ENCODE results near the gene CFAP299. TPM values are rescaled to one million over a fixed set of nuclear protein-coding genes. Genes with fewer than 3 reads are reported as not detected.

CFAP299 gene
- total and polyA plus RNA-seq, 7 donors: 1.4 TPM; not detected in 6

DNA sequence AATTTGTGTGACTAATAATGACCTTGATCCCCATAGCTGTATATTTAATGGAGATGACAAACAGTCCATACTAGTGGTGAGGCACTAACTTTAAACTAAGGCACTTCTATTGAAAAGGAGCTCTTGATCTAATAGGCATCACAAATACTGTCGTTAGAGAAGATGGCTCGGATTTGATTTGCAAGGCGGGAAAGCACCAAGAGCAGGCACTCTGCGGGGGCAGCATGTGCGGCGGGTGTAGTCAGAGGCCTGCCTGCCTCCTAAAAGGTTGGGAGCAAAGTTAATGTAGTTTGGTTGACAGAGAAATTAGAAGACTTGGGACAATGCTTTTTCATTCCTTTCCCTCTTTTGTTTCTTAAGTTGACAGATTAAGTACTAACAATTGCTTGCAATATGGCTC is 278.8 kb downstream of the CFAP299 start:
- H3K27me3 ChIP-seq: no peaks in the 10 kb centered on the region
- H3K9me3 ChIP-seq: no peaks in the 10 kb centered on the region
- H3K36me3 ChIP-seq: no peaks in the 10 kb centered on the region
- TF ChIP-seq POLR2AphosphoS5 (IDR thresholded peaks at IDR 0.05) (no peak), POLR2A (IDR thresholded peaks at IDR 0.05) (no peak), CTCF (IDR thresholded peaks at IDR 0.05) (no peak), EP300 (IDR thresholded peaks at IDR 0.05) (no peak)
- no peak for DNase-seq
- H3K4me3 ChIP-seq: no peak overlapping the region
- H3K4me1 ChIP-seq: peaks cover 0 to 9% (median under 1%) of the 10 kb centered on the region in 4 donors
- intact Hi-C loops (cut with DNase I): loop anchor here (10.0 kb wide), 2 partner anchors 250 to 380 kb away; no protein-coding TSS in a partner anchor
- no peak overlapping the region for H3K27ac ChIP-seq
- 92 to 96% methylated on average over 6 of the region's 6 CpGs for WGBS, 2 donors

GRCh38 chr4:80615099-80615498 is 279.6 kb downstream of the CFAP299 start:
- Histone ChIP-seq H3K4me1 (peaks cover 0 to 4% (median 0%) of the 10 kb centered on the region in 4 donors), H3K9me3 (no peaks in the 10 kb centered on the region), H3K4me3 (no peak overlapping the region), H3K36me3 (no peaks in the 10 kb centered on the region), H3K27ac (no peak overlapping the region), H3K27me3 (no peaks in the 10 kb centered on the region)
- no peak for TF ChIP-seq POLR2AphosphoS5 (IDR thresholded peaks at IDR 0.05)
- TF ChIP-seq POLR2A (IDR thresholded peaks at IDR 0.05): no peak
- TF ChIP-seq EP300 (IDR thresholded peaks at IDR 0.05): no peak
- TF ChIP-seq CTCF (IDR thresholded peaks at IDR 0.05): no peak
- WGBS, 2 donors: 22 to 72% methylated on average over 2 of the region's 2 CpGs
- intact Hi-C loops (cut with DNase I): loop anchor here (10.0 kb wide), 2 partner anchors 250 to 380 kb away; no protein-coding TSS in a partner anchor
- DNase-seq: no peak

GRCh38 chr4:80619070-80619674 is 283.6 kb downstream of the CFAP299 start:
- intact Hi-C loops (cut with DNase I): loop anchor here (10.0 kb wide), 2 partner anchors 254 to 376 kb away; no protein-coding TSS in a partner anchor
- H3K36me3 ChIP-seq: no peaks in the 10 kb centered on the region
- 20 to 40% methylated on average over 1 of the region's 1 CpG for WGBS, 2 donors
- H3K9me3 ChIP-seq: peaks cover 0 to 5% (median 0%) of the 10 kb centered on the region in 4 donors
- no peaks in the 10 kb centered on the region for H3K4me1 ChIP-seq
- no peak for TF ChIP-seq POLR2AphosphoS5 (IDR thresholded peaks at IDR 0.05)
- TF ChIP-seq EP300 (IDR thresholded peaks at IDR 0.05): no peak
- no peak for TF ChIP-seq POLR2A (IDR thresholded peaks at IDR 0.05)
- TF ChIP-seq CTCF (IDR thresholded peaks at IDR 0.05): peak in 1 of 4 experiments; percentile 23
- H3K27me3 ChIP-seq: no peaks in the 10 kb centered on the region
- H3K4me3 ChIP-seq: no peak overlapping the region
- no peak overlapping the region for H3K27ac ChIP-seq
- no peak for DNase-seq

DNA sequence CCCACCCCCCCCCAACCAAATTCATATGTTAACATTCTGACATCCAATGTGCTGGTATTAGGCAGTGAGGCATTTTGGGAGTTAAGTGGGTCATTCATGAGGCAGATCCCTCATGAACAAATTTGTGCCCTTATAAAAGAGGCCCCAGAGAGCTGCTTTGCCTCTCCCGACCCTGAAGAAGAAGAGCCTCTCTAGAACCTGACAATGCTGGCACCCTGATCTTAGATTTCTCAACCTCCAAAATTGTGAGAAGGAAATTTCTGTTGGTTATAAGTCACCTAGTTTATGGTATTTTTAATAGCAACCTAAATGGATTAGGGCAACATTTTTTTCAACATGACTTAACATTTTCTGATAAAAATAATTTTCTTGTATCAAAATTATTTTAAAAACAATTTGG is 296.3 kb downstream of the CFAP299 start:
- no peaks in the 10 kb centered on the region for H3K4me1 ChIP-seq
- TF ChIP-seq POLR2AphosphoS5 (IDR thresholded peaks at IDR 0.05) (no peak), POLR2A (IDR thresholded peaks at IDR 0.05) (no peak), EP300 (IDR thresholded peaks at IDR 0.05) (no peak), CTCF (IDR thresholded peaks at IDR 0.05) (no peak)
- WGBS, 2 donors: 81 to 83% methylated on average over 1 of the region's 1 CpG

More for the DNA sequence above, 296.3 kb downstream of the CFAP299 start:
- Histone ChIP-seq H3K4me3 (no peak overlapping the region), H3K27me3 (no peaks in the 10 kb centered on the region), H3K9me3 (peaks cover 0 to 2% (median 0%) of the 10 kb centered on the region in 4 donors), H3K36me3 (no peaks in the 10 kb centered on the region), H3K27ac (no peak overlapping the region)
- intact Hi-C loops (cut with DNase I): no loop called here
- DNase-seq: no peak
